Fibroblast of skin of back (primary cell): ENCODE data around the gene CCDC8.
"Not testable (repeated sequence)": the region's sequence is repeated elsewhere in the genome, so short reads cannot be mapped to it uniquely, and the experiment has no call there.

ENCODE experiments used
- DNase-seq: peaks from one replicate; pipeline ENCODE4 v3.0.0-alpha.2; 2013

CCDC8 gene

DNA sequence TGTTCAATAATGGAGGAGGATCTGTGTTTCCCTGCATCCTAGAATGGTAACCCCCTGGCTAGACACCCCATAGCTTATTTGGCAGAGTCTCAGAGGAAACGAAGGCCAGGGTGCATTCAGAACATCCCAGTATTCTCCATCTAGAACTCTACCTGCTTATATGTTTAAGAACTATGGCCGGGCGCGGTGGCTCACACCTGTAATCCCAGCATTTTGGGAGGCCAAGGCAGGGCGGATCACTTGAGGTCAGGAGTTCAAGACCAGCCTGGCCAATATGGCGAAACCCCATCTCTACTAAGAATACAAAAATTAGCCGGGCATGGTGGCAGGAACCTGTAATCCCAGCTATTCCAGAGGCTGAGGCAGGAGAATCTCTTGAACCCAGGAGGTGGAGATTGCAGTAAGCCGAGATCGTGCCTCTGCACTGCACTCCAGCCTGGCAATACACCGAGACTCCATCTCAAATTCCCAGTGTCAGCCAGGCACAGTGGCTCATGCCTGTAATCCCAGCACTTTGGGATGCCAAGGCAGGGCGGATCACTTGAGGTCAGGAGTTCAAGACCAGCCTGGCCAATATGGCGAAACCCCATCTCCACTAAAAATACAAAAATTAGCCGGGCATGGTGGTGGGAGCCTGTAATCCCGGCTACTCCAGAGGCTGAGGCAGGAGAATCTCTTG, 15.4 kb downstream of the CCDC8 start:
- not testable (repeated sequence) for DNase-seq

DNA sequence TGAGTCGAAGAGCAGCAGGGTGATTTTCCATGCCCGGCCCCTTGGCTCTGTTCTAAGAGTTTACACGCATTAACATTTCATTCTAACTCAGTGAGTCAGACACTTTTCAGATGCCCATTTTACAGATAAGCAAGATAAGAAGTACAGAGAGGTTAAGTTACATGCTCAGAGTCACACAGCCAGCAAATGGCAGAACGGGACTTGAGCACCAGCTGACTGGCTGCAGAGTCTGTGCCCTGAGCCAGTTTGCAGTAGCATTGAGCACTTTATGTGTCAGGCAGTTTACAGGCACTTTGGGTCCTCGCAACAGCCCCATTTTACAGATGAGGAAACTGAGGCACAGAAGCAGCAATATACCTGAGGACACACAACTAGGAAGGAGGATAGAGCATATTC, 19.0 kb downstream of the CCDC8 start:
- no peak for DNase-seq

DNA sequence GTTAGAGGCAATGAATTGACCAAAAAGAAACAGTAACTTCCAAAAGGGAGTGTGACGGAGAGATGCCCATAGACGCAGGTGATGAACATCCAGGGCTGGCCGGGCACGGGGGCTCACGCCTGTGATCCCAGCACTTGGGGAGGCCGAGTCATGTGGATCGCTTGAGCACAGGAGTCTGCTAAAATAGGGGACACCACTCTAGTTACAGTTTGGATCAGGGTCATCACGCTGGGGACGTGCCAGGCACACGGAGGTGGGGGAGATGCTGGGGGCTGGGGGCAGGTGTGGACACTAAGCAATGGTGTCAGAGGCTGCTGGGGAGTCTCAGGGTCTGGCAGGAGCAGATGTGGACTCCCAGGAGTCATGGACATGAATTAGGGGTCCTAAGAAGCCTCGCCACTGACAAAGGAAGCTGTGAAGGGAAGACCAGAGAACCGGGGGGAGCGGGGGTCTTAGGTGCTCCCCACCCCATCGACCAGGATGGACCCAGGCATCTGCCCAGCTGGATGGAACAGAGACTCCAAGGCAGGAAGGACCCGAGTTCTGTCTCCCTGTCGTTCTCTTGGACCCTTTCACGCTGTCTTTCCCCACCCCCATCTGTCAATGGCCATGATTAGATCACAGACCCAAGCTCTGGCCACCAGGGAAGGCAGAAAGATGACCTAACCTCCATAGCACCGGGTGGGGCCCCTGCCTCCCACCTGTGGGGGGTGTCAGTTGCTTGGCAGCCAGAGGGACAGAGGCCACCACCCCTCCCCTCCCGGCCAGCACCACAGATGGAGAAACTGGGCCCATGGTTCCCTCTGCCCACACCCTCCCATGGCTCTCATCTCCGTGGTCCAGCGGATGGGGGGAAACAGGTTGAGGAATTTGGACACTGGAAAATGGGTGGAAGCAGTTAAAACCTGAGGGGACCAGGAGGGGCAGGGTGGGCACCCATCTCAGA, 19.6 kb downstream of the CCDC8 start:
- no peak for DNase-seq

DNA sequence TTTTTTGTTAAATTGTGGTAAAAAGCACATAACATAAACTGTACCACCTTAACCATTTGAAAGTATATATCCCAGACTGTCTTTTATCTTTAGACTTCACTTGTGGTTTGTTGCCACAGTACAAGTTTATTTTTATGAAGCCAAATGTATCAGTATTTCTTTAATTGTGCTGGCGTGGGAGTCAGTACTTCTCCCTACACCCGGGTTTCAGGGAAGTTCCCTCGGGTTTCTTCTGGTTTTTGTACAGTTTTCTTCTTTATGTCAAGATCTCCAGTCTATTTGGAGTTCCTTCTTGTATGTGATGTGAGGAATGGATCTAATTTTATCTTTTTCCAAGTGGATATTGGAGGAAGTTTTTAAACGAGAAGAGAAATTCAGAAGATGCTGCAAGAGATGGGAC, 20.5 kb downstream of the CCDC8 start:
- no peak for DNase-seq

DNA sequence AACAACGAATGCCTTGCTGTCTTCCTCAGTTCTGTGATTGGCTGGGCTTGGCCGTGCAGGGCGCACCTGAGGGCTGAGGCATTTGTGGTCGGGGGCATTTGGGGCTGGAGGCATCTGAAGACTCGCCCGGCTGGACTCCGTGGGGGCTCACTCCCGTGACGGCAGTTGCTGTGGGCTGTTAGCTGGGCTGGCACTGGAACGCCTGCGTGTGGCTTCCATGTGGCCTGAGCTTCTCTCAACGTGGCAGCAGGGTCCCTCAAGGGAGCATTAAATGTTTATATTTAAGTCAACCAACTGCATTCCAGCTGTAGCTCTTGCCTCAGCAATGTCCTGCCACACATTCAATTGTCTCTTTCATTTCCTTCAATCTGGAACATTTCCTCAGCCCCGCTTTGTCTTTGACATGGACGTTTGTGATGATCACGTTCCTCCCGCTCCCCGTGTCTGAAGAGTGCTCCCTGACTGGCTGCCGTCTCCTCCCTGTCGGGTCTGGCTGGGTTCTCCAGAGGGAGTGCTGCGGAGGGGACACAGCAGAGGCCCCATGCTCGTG, 21.0 kb downstream of the CCDC8 start:
- peak; percentile 87 for DNase-seq

DNA sequence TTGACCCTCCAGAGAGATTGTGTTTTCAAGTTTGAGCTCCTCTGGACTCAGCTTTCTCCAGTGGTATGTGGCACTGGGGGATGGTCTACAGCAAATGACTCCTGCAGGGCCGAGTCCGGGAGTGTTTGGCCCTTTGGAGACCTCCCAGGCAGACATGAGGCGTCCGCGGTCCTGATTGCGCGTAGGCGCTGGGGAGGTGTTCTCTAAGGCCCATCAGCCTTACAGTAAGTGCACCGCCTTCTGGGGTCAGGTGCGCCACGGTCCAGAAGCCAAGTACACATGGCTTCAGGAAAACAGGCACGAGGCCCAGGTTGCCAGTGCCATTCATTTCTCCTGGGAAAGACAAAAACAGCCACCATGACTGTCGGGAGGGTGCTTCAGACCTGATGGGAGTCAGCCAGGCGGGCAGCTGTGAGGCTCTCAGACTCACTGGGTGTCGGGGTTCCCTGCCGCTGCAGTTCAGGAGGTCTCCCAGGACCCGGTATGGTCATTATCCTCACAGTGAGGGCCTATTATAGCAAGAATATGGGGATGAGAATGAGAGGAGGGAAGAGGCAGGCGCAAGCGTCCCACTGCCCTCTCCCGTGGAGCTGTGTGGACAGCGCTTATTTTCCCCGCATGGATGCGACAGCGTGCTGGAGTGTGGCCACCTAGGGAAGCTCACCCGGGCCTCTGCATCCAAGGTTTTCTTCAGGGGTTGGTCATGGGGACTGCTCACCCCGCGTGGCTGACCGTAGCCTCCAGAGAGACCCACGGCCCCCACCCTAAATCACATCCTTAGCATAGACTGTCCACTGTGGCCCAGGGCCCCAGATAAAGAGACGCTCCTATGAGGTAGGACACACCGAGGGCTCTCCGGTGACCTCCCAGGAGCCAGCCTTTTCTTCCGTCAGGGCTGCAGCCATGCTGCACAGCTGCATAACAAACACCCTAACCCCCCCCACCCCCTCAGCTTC, 21.8 kb downstream of the CCDC8 start:
- DNase-seq: no peak

DNA sequence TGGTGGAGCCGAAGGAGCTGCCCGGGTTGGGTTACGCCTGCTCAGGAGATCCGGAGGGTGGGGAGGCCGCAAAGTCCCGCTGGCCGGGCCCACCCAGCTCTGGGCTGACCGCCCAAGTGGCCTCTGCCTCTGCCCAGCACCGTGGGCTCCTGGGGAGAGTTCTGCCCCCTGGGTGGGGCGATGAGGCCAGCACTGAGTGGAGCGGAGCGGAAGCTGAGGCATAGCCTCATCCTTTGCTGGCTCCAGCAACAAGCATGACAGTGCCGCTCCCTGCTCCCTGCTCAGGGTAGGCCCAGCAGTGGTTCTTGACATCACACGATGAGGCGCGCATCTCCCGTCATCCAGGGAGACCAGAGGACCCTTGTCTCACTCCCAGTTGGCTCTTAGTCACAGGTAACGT, 22.5 kb downstream of the CCDC8 start:
- DNase-seq: no peak

DNA sequence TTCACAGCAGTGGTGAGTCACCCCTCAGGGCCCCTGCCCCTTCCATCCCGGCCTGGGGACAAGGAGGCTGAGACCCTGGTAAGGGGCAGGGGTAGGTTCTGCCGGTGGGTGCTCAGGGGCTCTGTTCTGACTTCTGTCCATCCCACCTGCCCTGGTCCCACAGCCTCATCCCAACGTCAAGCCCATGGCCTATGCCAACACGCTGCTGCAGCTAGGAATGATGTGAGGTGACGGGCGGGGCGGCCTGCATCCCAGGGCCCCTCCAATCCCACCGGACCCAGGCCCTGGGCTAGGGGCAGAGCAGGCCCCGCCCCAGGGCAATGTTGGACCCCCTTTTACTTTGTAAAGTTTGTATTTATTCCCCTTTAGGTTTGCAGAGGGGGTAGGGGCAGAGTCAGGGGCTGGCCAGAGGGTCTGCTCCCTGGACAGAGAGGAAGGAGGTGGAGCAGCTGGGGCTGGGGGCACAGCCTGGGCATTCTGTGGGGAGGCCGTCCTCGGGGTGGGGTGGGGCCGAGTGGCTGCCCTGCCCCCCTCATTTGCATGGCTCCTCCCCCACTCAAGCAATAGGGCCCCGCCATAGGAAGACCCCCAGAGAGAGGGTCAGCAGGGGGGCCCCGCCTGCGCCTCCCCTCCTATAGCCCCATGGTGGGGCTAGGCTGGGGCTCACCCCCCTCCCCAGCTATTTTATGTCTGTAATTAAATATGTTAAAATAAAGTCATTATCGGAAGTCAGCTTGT, 23.1 kb downstream of the CCDC8 start:
- no peak for DNase-seq

DNA sequence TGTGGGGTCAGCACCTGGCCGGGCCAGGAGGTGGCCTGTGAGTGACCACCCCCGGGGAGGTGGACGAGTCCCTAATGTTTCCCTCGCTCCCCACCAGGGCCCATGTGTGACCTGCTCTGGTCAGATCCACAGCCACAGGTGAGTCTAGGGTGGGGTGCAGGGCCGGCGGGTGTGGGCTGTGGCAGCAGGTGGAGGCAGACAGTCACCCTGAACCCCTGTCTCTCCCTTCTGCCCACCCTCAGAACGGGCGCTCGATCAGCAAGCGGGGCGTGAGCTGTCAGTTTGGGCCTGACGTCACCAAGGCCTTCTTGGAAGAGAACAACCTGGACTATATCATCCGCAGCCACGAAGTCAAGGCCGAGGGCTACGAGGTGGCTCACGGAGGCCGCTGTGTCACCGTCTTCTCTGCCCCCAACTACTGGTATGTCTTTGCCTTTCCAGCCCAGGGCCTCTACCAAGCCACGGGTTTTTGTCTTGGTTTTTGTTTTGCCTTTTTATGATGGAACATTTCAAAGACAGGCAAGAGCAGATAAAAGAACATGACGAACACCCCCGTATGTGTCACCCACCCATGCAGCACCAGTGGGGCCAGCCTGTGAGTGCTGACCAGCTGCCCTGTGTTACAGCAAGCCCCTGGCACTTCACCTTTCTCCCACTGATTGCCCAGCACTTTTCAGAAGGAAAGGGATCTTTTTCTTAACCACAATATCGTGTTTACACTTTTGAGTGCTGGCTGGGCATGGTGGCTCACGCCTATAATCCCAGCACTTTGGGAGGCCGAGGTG, 24.9 kb downstream of the CCDC8 start:
- no peak for DNase-seq

DNA sequence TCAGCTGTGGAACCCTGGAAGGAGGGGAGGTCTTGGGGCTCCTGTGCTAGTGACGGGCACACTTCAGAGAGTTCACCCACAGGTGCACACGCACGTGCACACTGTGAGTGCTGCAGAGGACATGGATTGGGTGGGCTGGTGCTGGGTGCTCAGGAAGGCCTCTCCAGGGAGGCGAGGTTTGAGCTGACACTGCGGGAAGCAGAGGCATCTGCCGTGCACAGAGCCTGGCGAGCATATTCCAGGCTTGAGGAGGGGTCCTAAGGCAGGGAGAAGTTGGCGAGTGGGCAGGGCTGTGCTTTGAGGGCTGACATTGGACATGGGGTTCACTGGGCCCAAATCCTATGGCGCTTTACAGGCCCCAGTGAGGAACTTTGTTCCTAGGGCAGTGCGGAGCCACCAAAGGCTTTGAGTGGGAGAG, 25.6 kb downstream of the CCDC8 start:
- no peak for DNase-seq

DNA sequence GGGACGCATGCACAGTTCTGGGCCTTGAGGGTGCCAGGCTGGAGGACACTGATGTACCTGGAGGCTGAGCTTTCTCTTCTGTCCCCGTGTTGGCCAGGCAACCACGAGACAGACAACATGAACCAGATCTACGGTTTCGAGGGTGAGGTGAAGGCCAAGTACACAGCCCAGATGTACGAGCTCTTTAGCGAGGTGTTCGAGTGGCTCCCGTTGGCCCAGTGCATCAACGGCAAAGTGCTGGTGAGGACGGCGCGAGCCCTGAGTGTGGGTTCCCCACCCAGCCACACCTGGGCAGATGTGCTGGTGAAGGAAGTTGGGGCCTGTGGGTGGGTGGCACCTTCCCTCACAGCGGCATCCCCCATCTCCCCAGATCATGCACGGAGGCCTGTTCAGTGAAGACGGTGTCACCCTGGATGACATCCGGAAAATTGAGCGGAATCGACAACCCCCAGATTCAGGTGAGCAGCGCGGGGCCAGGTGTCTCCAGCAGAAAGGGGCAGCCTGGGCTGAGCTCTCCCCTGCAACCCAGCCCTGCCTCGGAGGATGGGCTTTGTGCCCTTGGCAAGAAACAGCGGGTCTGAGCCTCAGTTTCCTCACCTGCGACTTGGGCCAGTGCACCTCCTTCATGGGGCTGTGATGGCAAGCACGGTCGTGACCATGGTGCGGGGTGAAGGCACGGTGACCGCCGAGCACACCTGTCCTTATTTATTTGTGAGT, 26.2 kb downstream of the CCDC8 start:
- no peak for DNase-seq

DNA sequence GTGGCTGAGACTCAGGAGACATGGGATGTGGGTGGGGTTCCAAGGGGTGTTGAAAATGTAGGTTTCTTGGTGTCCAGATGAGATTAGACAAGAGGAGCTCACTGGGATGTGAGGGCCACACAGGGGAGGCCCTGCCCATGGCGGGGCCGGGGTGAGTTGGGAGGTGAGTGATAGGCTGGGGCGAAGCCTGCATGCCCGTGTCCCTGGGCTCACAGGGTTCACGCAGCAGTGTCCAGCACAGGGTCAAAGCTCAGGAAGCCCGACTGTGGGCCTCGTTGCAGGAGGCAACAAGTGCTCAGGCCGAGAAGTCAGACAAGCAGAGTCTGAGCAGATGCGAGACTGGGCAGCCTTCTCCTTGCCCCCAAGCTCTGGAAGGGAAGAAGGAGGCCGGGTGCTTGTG, 27.2 kb downstream of the CCDC8 start:
- no peak for DNase-seq

DNA sequence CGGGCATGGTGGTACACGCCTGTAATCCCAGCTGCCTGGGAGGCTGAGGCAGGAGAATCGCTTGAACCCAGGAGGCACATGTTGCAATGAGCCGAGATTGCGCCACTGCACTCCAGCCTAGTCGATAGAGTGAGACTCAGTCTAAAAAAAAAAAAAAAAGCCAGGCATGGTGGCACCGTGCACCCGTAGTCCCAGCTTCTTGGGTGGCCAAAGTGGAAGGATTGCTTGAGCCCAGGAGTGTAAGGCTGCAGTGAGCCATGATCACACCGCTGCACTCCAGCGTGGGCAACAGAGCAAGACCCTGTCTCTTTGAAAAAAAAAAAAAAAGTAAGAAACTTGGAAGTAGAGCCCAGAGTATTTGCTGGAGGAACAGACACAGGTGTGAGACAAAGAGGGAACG, 27.7 kb downstream of the CCDC8 start:
- DNase-seq: no peak

DNA sequence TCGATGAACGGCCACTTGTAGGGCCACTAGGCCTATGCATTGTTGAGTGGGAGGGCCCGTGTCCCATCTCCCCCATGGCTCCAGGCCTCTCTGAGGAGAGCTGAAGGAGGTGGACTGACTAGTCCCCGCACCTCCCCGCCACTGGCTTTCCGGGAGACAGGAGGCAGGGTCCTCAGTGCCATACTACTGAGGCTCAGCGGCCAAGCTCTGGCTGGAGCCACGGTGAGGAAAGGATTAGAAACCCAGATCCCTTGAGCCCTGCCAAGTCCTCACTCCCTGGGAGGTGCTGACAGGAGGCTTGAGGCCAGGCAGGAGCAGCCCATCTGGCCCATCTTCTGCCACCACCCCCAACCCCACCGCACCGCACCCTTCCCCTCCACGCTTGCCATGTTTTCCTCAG, 29.0 kb downstream of the CCDC8 start:
- DNase-seq: no peak

DNA sequence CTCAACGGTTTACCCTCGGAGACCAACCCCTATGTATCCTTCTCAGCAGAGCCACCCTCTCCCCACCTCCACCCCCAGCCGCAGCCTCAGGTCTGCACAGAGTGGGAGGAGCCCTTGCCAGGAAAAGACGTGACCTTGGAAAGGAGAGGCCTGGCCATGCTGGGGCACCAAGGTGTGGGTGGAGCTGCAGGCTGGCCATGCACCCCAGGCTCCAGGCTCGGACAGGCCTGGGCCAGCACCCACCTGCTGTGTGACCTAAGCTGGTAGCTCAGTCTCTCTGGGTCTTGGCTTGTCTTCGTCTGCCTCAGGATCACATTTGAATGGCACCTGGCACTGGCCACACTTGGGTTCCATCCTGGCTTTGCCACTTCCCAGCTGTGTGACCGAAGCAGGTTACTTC, 29.5 kb downstream of the CCDC8 start:
- DNase-seq: no peak

DNA sequence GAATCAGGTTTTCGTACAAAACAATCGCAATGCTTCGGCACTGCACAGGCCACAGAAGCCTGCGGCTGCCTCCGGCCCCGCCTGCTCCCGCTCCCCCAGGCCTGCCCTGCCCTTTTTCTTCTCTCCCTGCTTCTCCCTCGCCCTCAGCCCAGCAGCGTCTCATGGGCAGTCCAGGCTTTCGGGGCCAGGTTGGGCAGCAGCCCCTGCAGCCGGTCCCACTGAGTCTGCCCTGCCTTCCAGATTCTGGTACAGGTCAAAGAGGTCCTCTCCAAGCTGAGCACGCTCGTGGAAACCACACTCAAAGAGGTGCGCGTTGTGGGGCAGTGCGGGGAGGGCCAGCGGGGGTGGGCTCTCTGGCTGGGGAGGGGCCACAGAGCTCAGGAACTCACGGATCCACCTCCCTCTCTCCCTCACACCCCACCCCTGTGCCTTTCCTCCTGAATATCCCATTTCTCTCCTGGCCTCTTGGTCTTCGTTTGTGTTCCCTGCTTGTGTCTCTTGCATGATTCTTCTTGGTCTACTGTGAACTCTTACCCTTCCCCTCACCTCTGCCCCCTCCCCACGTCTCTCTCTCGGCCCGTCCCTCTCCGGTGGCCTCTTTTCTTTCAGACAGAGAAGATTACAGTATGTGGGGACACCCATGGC, 30.1 kb downstream of the CCDC8 start:
- no peak for DNase-seq

DNA sequence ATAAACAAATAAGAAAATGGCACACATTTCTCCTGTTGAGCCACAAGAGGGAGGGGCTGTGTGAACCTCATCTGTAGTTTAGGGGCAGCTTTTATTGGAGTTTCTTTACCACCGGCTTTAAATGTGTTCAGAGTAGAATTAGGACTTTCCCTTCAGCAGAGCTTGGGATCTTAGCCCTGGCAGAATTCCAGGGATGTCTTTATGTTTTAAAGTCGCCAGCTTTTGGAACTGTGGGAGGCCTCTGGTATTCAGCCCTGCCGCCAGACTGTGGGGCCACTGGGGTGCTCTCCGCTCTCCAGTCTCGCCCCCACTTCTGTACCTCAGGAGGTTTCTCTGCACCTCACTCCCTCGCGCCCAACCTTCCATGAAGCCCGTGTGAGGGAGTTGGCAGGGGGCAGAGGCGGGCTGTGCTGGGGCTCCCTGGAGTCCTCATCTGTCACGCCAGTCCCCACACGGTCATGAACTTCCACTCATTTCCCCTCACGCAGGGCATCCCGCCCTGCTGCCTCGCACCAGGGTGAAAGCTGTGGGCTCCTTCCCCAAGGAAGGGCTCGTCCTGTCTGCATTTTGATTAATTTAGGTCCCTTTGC, 31.5 kb downstream of the CCDC8 start:
- no peak for DNase-seq

DNA sequence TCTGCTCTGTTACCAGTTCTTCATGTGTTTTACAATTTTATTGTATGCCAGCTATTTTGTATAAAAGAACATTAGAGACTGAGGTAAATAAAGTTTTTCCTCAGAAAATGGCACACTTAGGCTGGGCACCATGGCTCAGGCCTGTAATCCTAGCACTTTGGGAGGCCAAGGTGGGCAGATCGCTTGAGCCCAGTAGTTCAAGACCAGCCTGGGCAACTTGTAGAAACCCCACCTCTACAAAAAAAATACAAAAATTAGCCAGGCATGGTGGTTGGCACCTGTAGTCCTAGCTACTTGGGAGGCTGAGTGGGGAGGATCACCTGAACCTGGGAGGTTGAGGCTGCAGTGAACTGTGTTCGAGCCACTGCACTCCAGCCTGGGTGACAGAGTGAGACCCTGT, 32.0 kb downstream of the CCDC8 start:
- DNase-seq: no peak

DNA sequence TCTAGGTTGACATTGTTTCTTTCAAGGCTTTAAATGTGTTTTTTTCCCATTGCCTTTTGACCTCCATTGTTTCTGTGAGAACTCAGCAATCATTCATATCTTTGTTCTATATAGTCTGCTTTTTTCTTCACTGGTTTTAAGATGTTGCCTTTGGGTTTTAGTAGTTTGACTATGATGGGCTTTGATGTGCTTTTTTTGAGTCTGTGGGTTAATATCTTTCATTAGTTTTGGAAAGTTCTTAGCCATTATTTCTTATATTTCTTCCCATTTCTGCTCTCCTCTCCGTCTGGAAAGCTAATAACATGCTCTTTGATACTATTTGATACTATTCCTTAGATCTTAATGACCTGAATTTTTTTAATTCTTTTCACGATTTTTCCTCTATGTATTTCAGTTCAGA, 32.7 kb downstream of the CCDC8 start:
- DNase-seq: no peak
